HEK293 (cell line): Measurements from ENCODE around the gene TTC9C.
A peak's percentile ranks its signal among the peaks of the same experiment; 100 is the strongest.

Experiments used
- EGR2 ChIP-seq: fragments of 450-650 bp; formaldehyde crosslinking; IDR thresholded peaks from 2 replicates; pipeline ENCODE4 v1.5.1; 2016; ENCODE audit warnings: low read depth, missing biosample characterization, missing genetic modification characterization
- GLIS2 ChIP-seq: fragments of 450-650 bp; formaldehyde crosslinking; IDR thresholded peaks from 2 replicates; pipeline ENCODE4 v1.5.1; 2016; ENCODE audit warnings: missing biosample characterization, missing genetic modification characterization
- HOXC10 ChIP-seq: sonication (generic); formaldehyde crosslinking; IDR thresholded peaks from 2 replicates; pipeline ENCODE4 v1.8.1; 2023; ENCODE audit warnings: mild to moderate bottlenecking, missing genetic modification reagents
- KLF16 ChIP-seq: fragments of 450-650 bp; formaldehyde crosslinking; IDR thresholded peaks from 2 replicates; pipeline ENCODE4 v1.5.1; 2017; ENCODE audit warnings: missing biosample characterization, missing genetic modification characterization
- SP2 ChIP-seq: fragments of 450-650 bp; formaldehyde crosslinking; IDR thresholded peaks from 2 replicates; pipeline ENCODE4 v1.5.1; 2016; ENCODE audit warnings: missing biosample characterization, missing genetic modification characterization
- SP7 ChIP-seq: fragments of 450-650 bp; formaldehyde crosslinking; IDR thresholded peaks from 2 replicates; pipeline ENCODE4 v1.5.1; 2016; ENCODE audit warnings: missing biosample characterization, missing genetic modification characterization
- TSHZ1 ChIP-seq: fragments of 450-650 bp; formaldehyde crosslinking; IDR thresholded peaks from 2 replicates; pipeline ENCODE4 v1.5.1; 2016; ENCODE audit warnings: missing biosample characterization, missing genetic modification characterization, borderline replicate concordance
- ZBTB48 ChIP-seq: fragments of 450-650 bp; formaldehyde crosslinking; IDR thresholded peaks from 2 replicates; pipeline ENCODE4 v1.5.1; 2016; ENCODE audit warnings: missing biosample characterization, missing genetic modification characterization
- ZEB2 ChIP-seq: fragments of 450-650 bp; formaldehyde crosslinking; IDR thresholded peaks from 2 replicates; pipeline ENCODE4 v1.5.1; 2016; ENCODE audit warnings: missing biosample characterization, missing genetic modification characterization
- ZNF2 ChIP-seq: fragments of 450-650 bp; formaldehyde crosslinking; IDR thresholded peaks from 2 replicates; pipeline ENCODE4 v1.5.1; 2016; ENCODE audit warnings: missing biosample characterization, missing genetic modification characterization
- ZNF211 ChIP-seq: fragments of 450-650 bp; formaldehyde crosslinking; IDR thresholded peaks from 2 replicates; pipeline ENCODE4 v1.5.1; 2016; ENCODE audit warnings: low read depth, missing biosample characterization, missing genetic modification characterization
- ZNF280D ChIP-seq: fragments of 450-650 bp; formaldehyde crosslinking; IDR thresholded peaks from 2 replicates; pipeline ENCODE4 v1.5.1; 2016; ENCODE audit warnings: missing biosample characterization, missing genetic modification characterization
- ZNF292 ChIP-seq: fragments of 450-650 bp; formaldehyde crosslinking; IDR thresholded peaks from 2 replicates; pipeline ENCODE4 v1.5.1; 2016; ENCODE audit warnings: low read depth, missing biosample characterization, missing genetic modification characterization, borderline replicate concordance
- ZNF335 ChIP-seq: fragments of 450-650 bp; formaldehyde crosslinking; conservative IDR thresholded peaks from 2 replicates; pipeline ENCODE4 v1.5.1; 2016; ENCODE audit warnings: missing biosample characterization, missing genetic modification characterization
- ZNF341 ChIP-seq: fragments of 450-650 bp; formaldehyde crosslinking; IDR thresholded peaks from 2 replicates; pipeline ENCODE4; 2016; ENCODE audit warnings: low read depth, missing biosample characterization, missing genetic modification characterization
- ZNF391 ChIP-seq: fragments of 450-650 bp; formaldehyde crosslinking; IDR thresholded peaks from 2 replicates; pipeline ENCODE4 v1.5.1; 2016; ENCODE audit warnings: low read depth, missing biosample characterization, missing genetic modification characterization, borderline replicate concordance
- ZNF513 ChIP-seq: fragments of 450-650 bp; IDR thresholded peaks from 2 replicates; pipeline ENCODE4 v1.5.1; 2018; ENCODE audit warnings: missing biosample characterization, missing genetic modification characterization
- ZNF654 ChIP-seq: fragments of 450-650 bp; formaldehyde crosslinking; IDR thresholded peaks from 2 replicates; pipeline ENCODE4 v1.5.1; 2016; ENCODE audit warnings: low read depth, missing biosample characterization, missing genetic modification characterization
- TF ChIP-seq, protein P1 (sequence below): fragments of 450-650 bp; formaldehyde crosslinking; IDR thresholded peaks from 2 replicates; pipeline ENCODE4 v1.5.1; 2016; ENCODE audit warnings: missing biosample characterization, missing genetic modification characterization

The TTC9C gene

GRCh38 chr11:62786318-62787004 lies 58.2 kb downstream of the TTC9C start (continued):
- TF ChIP-seq KLF16 (tag by site-specific recombination) (peak; percentile 41; the same call in 1 of the 2 replicates), ZNF654 (tag by site-specific recombination) (peak; percentile 26), ZNF211 (tag by site-specific recombination) (no peak), ZNF292 (tag by site-specific recombination) (no peak), ZNF341 (peak; percentile 89), SP2 (tag by site-specific recombination) (peak; percentile 21), ZNF335 (tag by site-specific recombination) (peak; percentile 86), ZNF280D (tag by site-specific recombination) (no peak), GLIS2 (tag by site-specific recombination) (peak; percentile 73), HOXC10 (CRISPR knock-in tag) (no peak), ZNF2 (peak; percentile 15; the same call in 1 of the 2 replicates), ZBTB48 (tag by site-specific recombination) (no peak), EGR2 (tag by site-specific recombination) (0 out of 2 replicates have a peak, but pooled peaks have one; percentile 23), ZNF391 (tag by site-specific recombination) (0 out of 2 replicates have a peak, but pooled peaks have one; percentile 31), ZEB2 (peak; percentile 84), ZNF513 (tag by site-specific recombination) (no peak), SP7 (tag by site-specific recombination) (peak; percentile 10; the same call in 1 of the 2 replicates), TSHZ1 (tag by site-specific recombination) (no peak)
- TF ChIP-seq, protein P1, sequence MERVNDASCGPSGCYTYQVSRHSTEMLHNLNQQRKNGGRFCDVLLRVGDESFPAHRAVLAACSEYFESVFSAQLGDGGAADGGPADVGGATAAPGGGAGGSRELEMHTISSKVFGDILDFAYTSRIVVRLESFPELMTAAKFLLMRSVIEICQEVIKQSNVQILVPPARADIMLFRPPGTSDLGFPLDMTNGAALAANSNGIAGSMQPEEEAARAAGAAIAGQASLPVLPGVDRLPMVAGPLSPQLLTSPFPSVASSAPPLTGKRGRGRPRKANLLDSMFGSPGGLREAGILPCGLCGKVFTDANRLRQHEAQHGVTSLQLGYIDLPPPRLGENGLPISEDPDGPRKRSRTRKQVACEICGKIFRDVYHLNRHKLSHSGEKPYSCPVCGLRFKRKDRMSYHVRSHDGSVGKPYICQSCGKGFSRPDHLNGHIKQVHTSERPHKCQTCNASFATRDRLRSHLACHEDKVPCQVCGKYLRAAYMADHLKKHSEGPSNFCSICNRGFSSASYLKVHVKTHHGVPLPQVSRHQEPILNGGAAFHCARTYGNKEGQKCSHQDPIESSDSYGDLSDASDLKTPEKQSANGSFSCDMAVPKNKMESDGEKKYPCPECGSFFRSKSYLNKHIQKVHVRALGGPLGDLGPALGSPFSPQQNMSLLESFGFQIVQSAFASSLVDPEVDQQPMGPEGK, result peak; percentile 53
- TF ChIP-seq, all 188 proteins: peak for 25
